ENCODE data around the gene ATP6V1G1.

GRCh38 chr9:114606597-114607207 lies 19.1 kb downstream of the ATP6V1G1 start:
- TF ChIP-seq CTCF (IDR thresholded peaks at IDR 0.05), result no peak
- no peak for TF ChIP-seq POLR2A (IDR thresholded peaks at IDR 0.05)

All from lower leg skin (tissue), 3 donors.